Liver (tissue), 3 donors: ENCODE data around the gene C10orf88.

Experiments used
- CTCF ChIP-seq: fragments of 150-350 bp; IDR thresholded peaks from 2 replicates; pipeline ENCODE4 v1.5.1; 2017; ENCODE audit warnings: improper control_type of control experiment, low read depth, low read length; ENCODE audit not compliant: missing input control
- EGR1 ChIP-seq, 2 donors: IDR thresholded peaks; 2 replicates each; pipeline ENCODE4 v1.6.1; 2016 to 2018; ENCODE audit warnings: antibody characterized with exemption in 2 of 2, low read depth in 2 of 2
- GABPA ChIP-seq, 2 donors: IDR thresholded peaks in 1 of 2; conservative IDR thresholded peaks in 1 of 2; 2 replicates each; pipeline ENCODE4 v1.6.1; 2016; ENCODE audit warnings: antibody characterized with exemption in 2 of 2, mild to moderate bottlenecking in 1 of 2, moderate library complexity in 1 of 2
- NR2F2 ChIP-seq: IDR thresholded peaks from 2 replicates; pipeline ENCODE4 v1.6.1; 2016; ENCODE audit warnings: antibody characterized with exemption
- RAD21 ChIP-seq, 2 donors: IDR thresholded peaks; 2 replicates each; pipeline ENCODE4 v1.6.1; 2016; ENCODE audit warnings: antibody characterized with exemption in 2 of 2, mild to moderate bottlenecking in 2 of 2
- REST ChIP-seq: IDR thresholded peaks from 2 replicates; pipeline ENCODE4 v1.6.1; 2016; ENCODE audit warnings: antibody characterized with exemption, mild to moderate bottlenecking
- RXRA ChIP-seq, 2 donors: IDR thresholded peaks; 2 replicates each; pipeline ENCODE4 v1.6.1; 2017 to 2018; ENCODE audit warnings: antibody characterized with exemption in 2 of 2, mild to moderate bottlenecking in 1 of 2
- TAF1 ChIP-seq: conservative IDR thresholded peaks from 2 replicates; pipeline ENCODE4 v1.6.1; 2016; ENCODE audit warnings: antibody characterized with exemption, mild to moderate bottlenecking
- YY1 ChIP-seq: IDR thresholded peaks from 2 replicates; pipeline ENCODE4 v1.6.1; 2016; ENCODE audit warnings: antibody characterized with exemption, mild to moderate bottlenecking
- ZBTB33 ChIP-seq: IDR thresholded peaks from 2 replicates; pipeline ENCODE4 v1.6.1; 2016; ENCODE audit warnings: antibody characterized with exemption
- donor health status: healthy.
- donor health status: healthy.

- TF ChIP-seq CTCF (no peak), YY1 (no peak), EGR1 (IDR thresholded peaks at IDR 0.05; ENCODE audit: low read depth in 2 of 2) (no peak), RAD21 (IDR thresholded peaks at IDR 0.05) (no peak), REST (no peak), ZBTB33 (no peak), RXRA (IDR thresholded peaks at IDR 0.05) (no peak), GABPA (IDR thresholded peaks at IDR 0.05 in 1 of 2, conservative IDR thresholded peaks at IDR 0.05 in 1 of 2) (no peak), NR2F2 (no peak), TAF1 (no peak)
These were observed 46.1 kb upstream of the C10orf88 start for GRCh38 chr10:123000155-123000554.
